Testis (tissue), 5 donors: ENCODE measurements around the gene TET1. TPM values are rescaled to one million over a fixed set of nuclear protein-coding genes. Genes with fewer than 3 reads are reported as not detected.
"Not testable (repeated sequence)": the region's sequence is repeated elsewhere in the genome, so short reads cannot be mapped to it uniquely, and the experiment has no call there.

ENCODE experiments used
- DNase-seq: peaks from one replicate; pipeline ENCODE4 v3.0.0-alpha.2; 2019
- H3K27ac ChIP-seq, 2 donors: fragments of 200-600 bp; sonication (generic); one replicate each; pipeline ENCODE4 v1.5.1; 2019
- H3K27me3 ChIP-seq: fragments of 200-600 bp; sonication (generic); one replicate; pipeline ENCODE4 v1.5.1; 2019
- H3K36me3 ChIP-seq: fragments of 200-600 bp; sonication (generic); one replicate; pipeline ENCODE4 v1.5.1; 2017; ENCODE audit warnings: low read depth; ENCODE audit errors: missing control alignments
- H3K4me1 ChIP-seq: fragments of 200-600 bp; sonication (generic); one replicate; pipeline ENCODE4 v1.5.1; 2019
- H3K4me3 ChIP-seq, 2 donors: fragments of 200-600 bp; sonication (generic); one replicate each; pipeline ENCODE4 v1.5.1; 2017 to 2019
- H3K9me3 ChIP-seq: fragments of 200-600 bp; sonication (generic); one replicate; pipeline ENCODE4 v1.5.1; 2017
- CTCF ChIP-seq, 3 experiments: fragments of 450-650 bp in 2 of 3; fragments of 200-600 bp in 1 of 3; sonication (generic) in 1 of 3; IDR thresholded peaks; one replicate each; pipeline ENCODE4 v1.5.1; 2016 to 2019; ENCODE audit warnings: antibody characterized with exemption in 3 of 3, mild to moderate bottlenecking in 2 of 3, moderate library complexity in 1 of 3
- POLR2A ChIP-seq: fragments of 450-650 bp; IDR thresholded peaks from one replicate; pipeline ENCODE4 v1.6.1; 2017; ENCODE audit warnings: antibody characterized with exemption, mild to moderate bottlenecking, moderate library complexity
- WGBS, 2 donors: methylation state at CpG; one replicate each; pipeline ENCODE4 v1.1.5; 2018; 5-methylcytosine and 5-hydroxymethylcytosine counted together
- intact Hi-C: fragments of 100-400 bp; cut with DNase I; formaldehyde crosslinking; loops from one replicate; pipeline ENCODE4 v1.15.1; 2023; ENCODE audit warnings: low total_unique reads
- long read RNA-seq, 2 donors: transcript quantifications; one replicate each; lab custom pipeline, GENCODE V29; 2026
- polyA plus RNA-seq: library from polyadenylated mRNA; stranded (reverse); fragments of 350-450 nt; fragmentation: Illumina TruSeq; extraction: RNeasy Lipid Tissue Mini Kit (QIAGEN cat#74804); gene quantifications from one replicate; pipeline ENCODE4 v1.2.3, GENCODE V29; 2014; ENCODE audit warnings: low read depth, low replicate concordance; ENCODE audit not compliant: insufficient read depth
- total RNA-seq, 2 donors: library from RNA; depleted of rRNA; stranded (reverse); fragments of >200 nt; gene quantifications; one replicate each; pipeline ENCODE4 v1.2.3, GENCODE V29; 2016

The TET1 gene
- 1 to 10 TPM; 3.2 to 3.8 TPM for total RNA-seq
- polyA plus RNA-seq = 0.40 TPM
- long read RNA-seq, donor 1, partial matches to known transcripts = 7 of 7 reads
- long read RNA-seq, donor 1, other reads (novel, unspliced or antisense) = 0 of 7 reads
- long read RNA-seq, donor 2, partial matches to known transcripts = 7 of 7 reads
- long read RNA-seq, donor 2, other reads (novel, unspliced or antisense) = 0 of 7 reads

GRCh38 chr10:68560186-68560942 is at the start of gene TET1:
Gene TET1 (plus strand): TSS chr10:68560337. CDS start chr10:68572339, 12,002 bp downstream.
- H3K27me3 ChIP-seq = no peaks in the 10 kb centered on the region
- H3K27ac ChIP-seq = peak within 1 kb of the TSS; percentile 52 to 58
- peak; percentile 60 for DNase-seq
- peak within 1 kb of the TSS; percentile 62 to 64 for H3K4me3 ChIP-seq
- WGBS, 2 donors = 0 to 1% methylated on average over 15 to 60 of the region's 66 CpGs
- intact Hi-C loops = no loop called here
- TF ChIP-seq CTCF (IDR thresholded peaks at IDR 0.05) = no peak
- TF ChIP-seq POLR2A = no peak
- peaks cover 4% of the 10 kb centered on the region for H3K4me1 ChIP-seq
- no peaks in the 10 kb centered on the region for H3K36me3 ChIP-seq
- no peaks in the 10 kb centered on the region for H3K9me3 ChIP-seq

GRCh38 chr10:68516216-68516615 is 43.9 kb upstream of the TET1 start:
- H3K4me1 ChIP-seq, H3K27me3 ChIP-seq, H3K36me3 ChIP-seq, DNase-seq, H3K4me3 ChIP-seq, H3K9me3 ChIP-seq, intact Hi-C loops, H3K27ac ChIP-seq: not testable (repeated sequence)
- 88 to 94% methylated on average over 2 of the region's 2 CpGs for WGBS, 2 donors

GRCh38 chr10:68516766-68517165 is 43.4 kb upstream of the TET1 start:
- Histone ChIP-seq H3K27ac (no peak overlapping the region), H3K27me3 (no peaks in the 10 kb centered on the region), H3K4me3 (no peak overlapping the region), H3K4me1 (no peaks in the 10 kb centered on the region), H3K9me3 (no peaks in the 10 kb centered on the region), H3K36me3 (no peaks in the 10 kb centered on the region)
- WGBS, 2 donors = 63 to 68% methylated on average over 4 of the region's 4 CpGs
- intact Hi-C loops = no loop called here
- no peak for DNase-seq
- TF ChIP-seq POLR2A (no peak), CTCF (IDR thresholded peaks at IDR 0.05) (no peak)

GRCh38 chr10:68517188-68517587 is 42.9 kb upstream of the TET1 start:
- Histone ChIP-seq H3K9me3 (no peaks in the 10 kb centered on the region), H3K27me3 (no peaks in the 10 kb centered on the region), H3K4me3 (no peak overlapping the region), H3K4me1 (no peaks in the 10 kb centered on the region), H3K27ac (no peak overlapping the region), H3K36me3 (no peaks in the 10 kb centered on the region)
- intact Hi-C loops = no loop called here
- 90 to 92% methylated on average over 5 of the region's 5 CpGs for WGBS, 2 donors
- no peak for DNase-seq
- no peak for TF ChIP-seq POLR2A
- TF ChIP-seq CTCF (IDR thresholded peaks at IDR 0.05) = no peak

- WGBS, 2 donors = 92 to 97% methylated on average over 11 of the region's 11 CpGs
- H3K27ac ChIP-seq, H3K4me1 ChIP-seq, H3K36me3 ChIP-seq, DNase-seq, H3K4me3 ChIP-seq, H3K9me3 ChIP-seq, intact Hi-C loops, H3K27me3 ChIP-seq: not testable (repeated sequence)
Observed at GRCh38 chr10:68518609-68519008, 41.5 kb upstream of the TET1 start.

- H3K4me3 ChIP-seq, intact Hi-C loops, H3K27ac ChIP-seq, H3K4me1 ChIP-seq, H3K27me3 ChIP-seq, DNase-seq, H3K9me3 ChIP-seq, H3K36me3 ChIP-seq: not testable (repeated sequence)
- 70 to 78% methylated on average over 5 of the region's 5 CpGs for WGBS, 2 donors
Observed at GRCh38 chr10:68525490-68526038, 34.6 kb upstream of the TET1 start.
